HL-60 (cell line): Measurements from ENCODE around the gene LSAMP.
"Not testable (repeated sequence)": the region's sequence is repeated elsewhere in the genome, so short reads cannot be mapped to it uniquely, and the experiment has no call there.

Experiments used
- DNase-seq, 2 experiments: peaks; one replicate each; pipeline ENCODE4 v3.0.0-alpha.2; 2010 to 2020; ENCODE audit warnings: low read depth in 1 of 2, low spot score in 1 of 2
- H3K27ac ChIP-seq: fragments of 250-450 bp; sonication (Bioruptor Pico); replicated peaks from 2 replicates; pipeline ENCODE4 v1.5.1; 2020; ENCODE audit warnings: mild to moderate bottlenecking, moderate library complexity
- H3K27me3 ChIP-seq: fragments of 250-450 bp; sonication (Bioruptor Pico); 2 replicates; pipeline ENCODE4 v1.5.1; 2021; ENCODE audit warnings: mild to moderate bottlenecking, moderate library complexity; ENCODE audit not compliant: insufficient read depth, poor library complexity, severe bottlenecking
- H3K4me3 ChIP-seq: replicated peaks from 2 replicates; pipeline ENCODE4 v1.5.1; 2011; ENCODE audit warnings: mild to moderate bottlenecking, control low read depth, low read length; ENCODE audit not compliant: insufficient read depth
- GABPA ChIP-seq: IDR thresholded peaks from 2 replicates; pipeline ENCODE4 v1.6.1; 2012; ENCODE audit warnings: low read depth
- POLR2AphosphoS5 ChIP-seq: IDR thresholded peaks from 2 replicates; pipeline ENCODE4 v1.6.1; 2012; ENCODE audit warnings: low read depth
- SPI1 ChIP-seq: IDR thresholded peaks from 2 replicates; pipeline ENCODE4 v1.6.1; 2012; ENCODE audit warnings: low read depth, mild to moderate bottlenecking, borderline replicate concordance
- TF ChIP-seq, protein P1 (sequence below): IDR thresholded peaks from 2 replicates; pipeline ENCODE4 v1.6.1; 2012; ENCODE audit warnings: low read depth; ENCODE audit not compliant: insufficient replicate concordance
- TF ChIP-seq, protein P2 (sequence below): IDR thresholded peaks from one replicate; pipeline ENCODE4 v1.5.1; 2011; ENCODE audit warnings: low read length, control low read depth, inconsistent platforms; ENCODE audit not compliant: insufficient read depth

LSAMP gene

DNA sequence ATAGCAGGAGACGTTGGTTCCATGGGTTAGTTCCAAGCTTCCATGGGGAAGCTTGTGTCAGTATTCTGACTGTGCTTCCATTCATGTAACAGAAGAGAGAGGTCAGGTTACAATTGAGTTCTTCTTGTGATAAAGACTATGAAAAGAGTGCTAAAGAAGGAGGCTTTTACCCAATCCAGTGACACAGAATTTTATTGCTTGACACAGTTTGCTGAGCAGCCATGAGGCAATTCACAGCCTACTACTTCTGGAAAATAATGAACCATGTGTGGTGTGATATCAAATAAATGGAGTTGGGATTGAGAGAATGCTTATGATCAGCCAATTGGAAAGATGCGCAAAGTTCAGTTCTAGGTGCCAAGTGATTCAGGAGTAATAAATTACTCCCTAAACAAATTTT, 233.4 kb downstream of the LSAMP start:
- H3K27me3 ChIP-seq: no peaks in the 10 kb centered on the region
- DNase-seq: no peak
- no peak overlapping the region for H3K27ac ChIP-seq
- no peak overlapping the region for H3K4me3 ChIP-seq
- no peak for TF ChIP-seq SPI1
- TF ChIP-seq, protein P1, sequence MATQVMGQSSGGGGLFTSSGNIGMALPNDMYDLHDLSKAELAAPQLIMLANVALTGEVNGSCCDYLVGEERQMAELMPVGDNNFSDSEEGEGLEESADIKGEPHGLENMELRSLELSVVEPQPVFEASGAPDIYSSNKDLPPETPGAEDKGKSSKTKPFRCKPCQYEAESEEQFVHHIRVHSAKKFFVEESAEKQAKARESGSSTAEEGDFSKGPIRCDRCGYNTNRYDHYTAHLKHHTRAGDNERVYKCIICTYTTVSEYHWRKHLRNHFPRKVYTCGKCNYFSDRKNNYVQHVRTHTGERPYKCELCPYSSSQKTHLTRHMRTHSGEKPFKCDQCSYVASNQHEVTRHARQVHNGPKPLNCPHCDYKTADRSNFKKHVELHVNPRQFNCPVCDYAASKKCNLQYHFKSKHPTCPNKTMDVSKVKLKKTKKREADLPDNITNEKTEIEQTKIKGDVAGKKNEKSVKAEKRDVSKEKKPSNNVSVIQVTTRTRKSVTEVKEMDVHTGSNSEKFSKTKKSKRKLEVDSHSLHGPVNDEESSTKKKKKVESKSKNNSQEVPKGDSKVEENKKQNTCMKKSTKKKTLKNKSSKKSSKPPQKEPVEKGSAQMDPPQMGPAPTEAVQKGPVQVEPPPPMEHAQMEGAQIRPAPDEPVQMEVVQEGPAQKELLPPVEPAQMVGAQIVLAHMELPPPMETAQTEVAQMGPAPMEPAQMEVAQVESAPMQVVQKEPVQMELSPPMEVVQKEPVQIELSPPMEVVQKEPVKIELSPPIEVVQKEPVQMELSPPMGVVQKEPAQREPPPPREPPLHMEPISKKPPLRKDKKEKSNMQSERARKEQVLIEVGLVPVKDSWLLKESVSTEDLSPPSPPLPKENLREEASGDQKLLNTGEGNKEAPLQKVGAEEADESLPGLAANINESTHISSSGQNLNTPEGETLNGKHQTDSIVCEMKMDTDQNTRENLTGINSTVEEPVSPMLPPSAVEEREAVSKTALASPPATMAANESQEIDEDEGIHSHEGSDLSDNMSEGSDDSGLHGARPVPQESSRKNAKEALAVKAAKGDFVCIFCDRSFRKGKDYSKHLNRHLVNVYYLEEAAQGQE: no peak
- TF ChIP-seq POLR2AphosphoS5: no peak
- TF ChIP-seq, protein P2, sequence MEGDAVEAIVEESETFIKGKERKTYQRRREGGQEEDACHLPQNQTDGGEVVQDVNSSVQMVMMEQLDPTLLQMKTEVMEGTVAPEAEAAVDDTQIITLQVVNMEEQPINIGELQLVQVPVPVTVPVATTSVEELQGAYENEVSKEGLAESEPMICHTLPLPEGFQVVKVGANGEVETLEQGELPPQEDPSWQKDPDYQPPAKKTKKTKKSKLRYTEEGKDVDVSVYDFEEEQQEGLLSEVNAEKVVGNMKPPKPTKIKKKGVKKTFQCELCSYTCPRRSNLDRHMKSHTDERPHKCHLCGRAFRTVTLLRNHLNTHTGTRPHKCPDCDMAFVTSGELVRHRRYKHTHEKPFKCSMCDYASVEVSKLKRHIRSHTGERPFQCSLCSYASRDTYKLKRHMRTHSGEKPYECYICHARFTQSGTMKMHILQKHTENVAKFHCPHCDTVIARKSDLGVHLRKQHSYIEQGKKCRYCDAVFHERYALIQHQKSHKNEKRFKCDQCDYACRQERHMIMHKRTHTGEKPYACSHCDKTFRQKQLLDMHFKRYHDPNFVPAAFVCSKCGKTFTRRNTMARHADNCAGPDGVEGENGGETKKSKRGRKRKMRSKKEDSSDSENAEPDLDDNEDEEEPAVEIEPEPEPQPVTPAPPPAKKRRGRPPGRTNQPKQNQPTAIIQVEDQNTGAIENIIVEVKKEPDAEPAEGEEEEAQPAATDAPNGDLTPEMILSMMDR: no peak
- no peak for TF ChIP-seq GABPA

DNA sequence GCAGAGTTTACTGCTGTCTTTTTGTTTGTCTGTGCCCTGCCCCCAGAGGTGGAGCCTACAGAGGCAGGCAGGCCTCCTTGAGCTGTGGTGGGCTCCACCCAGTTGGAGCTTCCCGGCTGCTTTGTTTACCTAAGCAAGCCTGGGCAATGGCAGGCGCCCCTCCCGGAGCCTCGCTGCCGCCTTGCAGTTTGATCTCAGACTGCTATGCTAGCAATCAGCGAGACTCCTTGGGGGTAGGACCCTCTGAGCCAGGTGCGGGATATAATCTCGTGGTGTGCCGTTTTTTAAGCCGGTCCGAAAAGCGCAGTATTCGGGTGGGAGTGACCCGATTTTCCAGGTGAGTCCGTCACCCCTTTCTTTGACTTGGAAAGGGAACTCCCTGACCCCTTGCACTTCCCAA, 236.5 kb downstream of the LSAMP start:
- H3K4me3 ChIP-seq, H3K27me3 ChIP-seq, DNase-seq, H3K27ac ChIP-seq: not testable (repeated sequence)

DNA sequence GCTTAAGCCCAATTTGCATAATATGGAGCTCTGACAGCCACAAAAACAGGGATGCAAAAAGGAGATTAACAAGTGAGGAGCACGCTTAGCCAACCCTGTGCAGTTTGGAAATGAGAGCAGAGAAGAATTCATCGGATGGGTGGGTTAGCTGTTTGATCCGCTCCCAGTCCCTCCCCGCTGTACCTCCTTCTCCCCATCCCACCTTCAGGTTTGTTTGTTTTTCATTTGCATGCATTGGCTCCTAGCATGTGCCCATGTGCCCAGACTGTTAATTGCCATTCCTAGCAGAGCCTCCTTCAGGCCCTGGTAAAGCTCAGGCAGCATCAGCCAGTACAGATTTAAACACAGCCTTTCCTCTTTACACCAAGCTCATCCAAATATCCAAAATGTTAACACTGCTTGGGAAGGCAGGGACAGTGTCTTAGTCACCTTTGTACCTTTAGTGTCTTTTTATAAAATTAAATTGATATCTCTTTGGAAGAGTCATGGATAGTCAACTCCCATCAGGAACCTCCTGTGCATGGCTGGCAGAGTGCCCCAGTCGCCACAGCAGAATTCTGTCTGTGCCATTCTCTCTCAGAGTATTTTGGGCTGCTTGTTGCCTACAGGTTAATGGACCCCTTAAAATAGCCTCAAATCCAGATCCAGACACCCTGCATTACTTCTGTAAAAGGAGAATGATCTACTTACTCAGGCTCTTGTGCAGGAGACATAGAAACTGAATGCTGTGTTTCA, 244.2 kb downstream of the LSAMP start:
- no peaks in the 10 kb centered on the region for H3K27me3 ChIP-seq
- no peak overlapping the region for H3K4me3 ChIP-seq
- TF ChIP-seq SPI1 (no peak), GABPA (no peak), POLR2AphosphoS5 (no peak)
- TF ChIP-seq, protein P1: no peak
- TF ChIP-seq, protein P2: no peak
- no peak overlapping the region for H3K27ac ChIP-seq
- DNase-seq: no peak

DNA sequence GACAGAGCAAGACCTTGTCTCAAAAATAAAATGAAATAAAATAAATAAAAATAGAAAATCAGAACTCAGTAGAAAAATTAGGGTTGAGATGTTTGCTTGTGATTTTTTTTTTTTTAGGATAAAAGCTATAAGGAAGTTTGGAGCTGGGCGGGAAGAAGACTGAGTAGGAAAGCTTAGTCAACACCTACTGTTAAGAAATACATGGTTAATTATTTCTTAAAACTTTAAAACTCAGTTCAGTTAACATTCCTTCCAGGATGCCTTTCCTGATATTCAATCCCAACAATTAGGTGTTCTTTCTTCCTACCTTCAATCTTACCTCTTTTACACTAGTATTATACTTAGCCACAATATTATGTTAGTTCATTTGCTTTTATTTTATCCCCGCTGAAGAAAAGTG, 246.2 kb downstream of the LSAMP start:
- no peak overlapping the region for H3K27ac ChIP-seq
- no peak for DNase-seq
- no peak for TF ChIP-seq POLR2AphosphoS5
- TF ChIP-seq, protein P2: no peak
- TF ChIP-seq SPI1: no peak
- no peak for TF ChIP-seq GABPA
- TF ChIP-seq, protein P1: no peak
- H3K27me3 ChIP-seq: no peaks in the 10 kb centered on the region
- H3K4me3 ChIP-seq: no peak overlapping the region
